Lower leg skin (tissue), 4 donors: ENCODE measurements around the gene CRK. TPM values are rescaled to one million over a fixed set of nuclear protein-coding genes. Genes with fewer than 3 reads are reported as not detected.
A peak's percentile ranks its signal among the peaks of the same experiment; 100 is the strongest.

Source experiments
- DNase-seq, 2 donors: peaks; one replicate each; pipeline ENCODE4 v3.0.0-alpha.2; 2019; ENCODE audit warnings: low spot score in 2 of 2
- H3K4me3 ChIP-seq: fragments of 200-600 bp; sonication (generic); 2 replicates; pipeline ENCODE4 v1.5.1; 2017; ENCODE audit warnings: mild to moderate bottlenecking, low read depth; ENCODE audit not compliant: poor library complexity, severe bottlenecking
- POLR2A ChIP-seq, 2 donors: fragments of 450-650 bp; IDR thresholded peaks; one replicate each; pipeline ENCODE4 v1.6.1; 2016 to 2017; ENCODE audit warnings: antibody characterized with exemption in 2 of 2, mild to moderate bottlenecking in 1 of 2, moderate library complexity in 1 of 2
- WGBS, 2 donors: methylation state at CpG; one replicate each; pipeline ENCODE4 v1.1.5; 2018; 5-methylcytosine and 5-hydroxymethylcytosine counted together
- intact Hi-C: fragments of 100-400 bp; cut with DNase I; formaldehyde crosslinking; loops from one replicate; pipeline ENCODE4 v1.15.0; 2023; ENCODE audit warnings: low total_unique reads
- total RNA-seq, 4 donors: library from RNA; depleted of rRNA; stranded (reverse); fragments of >200 nt; gene quantifications; one replicate each; pipeline ENCODE4 v1.1.0, GENCODE V29; 2016
- TF ChIP-seq, protein P1 (sequence below), 3 donors: fragments of 450-650 bp; IDR thresholded peaks; one replicate each; pipeline ENCODE4 v1.5.1; 2016; ENCODE audit warnings: antibody characterized with exemption in 3 of 3, mild to moderate bottlenecking in 3 of 3, moderate library complexity in 2 of 3

The CRK gene
- total RNA-seq, 4 donors from 2014 or later: 48.2 to 70.0 (median 50.7) TPM

DNA sequence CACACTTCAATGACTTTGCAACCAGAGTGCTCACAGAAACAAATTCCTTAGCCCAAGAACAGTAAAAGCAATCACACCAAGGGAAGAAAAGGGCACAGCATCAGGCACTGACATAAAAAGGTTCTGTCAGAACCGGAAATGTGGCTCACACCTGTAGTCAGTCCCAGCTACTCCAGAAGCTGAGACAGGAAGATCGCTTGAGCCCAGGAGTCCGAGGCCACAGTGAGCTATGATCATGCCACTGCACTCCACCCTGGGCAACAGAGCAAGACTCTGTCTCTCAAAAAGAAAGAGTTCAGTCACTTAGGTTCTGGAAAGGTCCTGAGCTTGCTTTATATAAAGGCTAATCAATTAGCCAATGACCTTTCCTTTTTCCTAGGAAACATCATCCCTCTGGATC, 78.7 kb downstream of the CRK start:
- 46 to 63% methylated on average over 3 of the region's 3 CpGs for WGBS, 2 donors
- peak in 1 of 2 donors; percentile 62 for DNase-seq
- H3K4me3 ChIP-seq: no peak overlapping the region
- intact Hi-C loops: no loop called here
- TF ChIP-seq POLR2A (IDR thresholded peaks at IDR 0.05): no peak
- TF ChIP-seq, protein P1, sequence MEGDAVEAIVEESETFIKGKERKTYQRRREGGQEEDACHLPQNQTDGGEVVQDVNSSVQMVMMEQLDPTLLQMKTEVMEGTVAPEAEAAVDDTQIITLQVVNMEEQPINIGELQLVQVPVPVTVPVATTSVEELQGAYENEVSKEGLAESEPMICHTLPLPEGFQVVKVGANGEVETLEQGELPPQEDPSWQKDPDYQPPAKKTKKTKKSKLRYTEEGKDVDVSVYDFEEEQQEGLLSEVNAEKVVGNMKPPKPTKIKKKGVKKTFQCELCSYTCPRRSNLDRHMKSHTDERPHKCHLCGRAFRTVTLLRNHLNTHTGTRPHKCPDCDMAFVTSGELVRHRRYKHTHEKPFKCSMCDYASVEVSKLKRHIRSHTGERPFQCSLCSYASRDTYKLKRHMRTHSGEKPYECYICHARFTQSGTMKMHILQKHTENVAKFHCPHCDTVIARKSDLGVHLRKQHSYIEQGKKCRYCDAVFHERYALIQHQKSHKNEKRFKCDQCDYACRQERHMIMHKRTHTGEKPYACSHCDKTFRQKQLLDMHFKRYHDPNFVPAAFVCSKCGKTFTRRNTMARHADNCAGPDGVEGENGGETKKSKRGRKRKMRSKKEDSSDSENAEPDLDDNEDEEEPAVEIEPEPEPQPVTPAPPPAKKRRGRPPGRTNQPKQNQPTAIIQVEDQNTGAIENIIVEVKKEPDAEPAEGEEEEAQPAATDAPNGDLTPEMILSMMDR (IDR thresholded peaks at IDR 0.05): no peak

DNA sequence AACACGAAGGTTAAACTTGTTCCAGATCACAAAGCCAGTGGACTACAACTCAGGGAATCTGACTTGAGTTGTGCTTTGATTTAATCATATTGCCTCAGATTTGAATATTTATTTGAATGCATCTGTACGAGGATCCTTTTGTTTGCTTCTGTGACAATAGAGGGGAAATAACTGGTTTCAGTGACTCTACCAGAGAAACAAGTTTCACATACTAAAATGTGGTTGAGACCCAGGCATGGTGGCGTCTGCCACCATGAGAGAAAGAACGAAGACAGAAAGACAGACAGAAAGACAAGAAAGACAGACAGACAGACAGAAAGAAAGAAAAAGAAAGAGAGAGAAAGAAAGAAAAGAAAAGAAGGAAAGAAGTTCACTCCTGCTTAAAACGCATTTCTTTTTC, 80.0 kb downstream of the CRK start:
- WGBS, 2 donors: 34 to 47% methylated on average over 5 of the region's 5 CpGs
- intact Hi-C loops: no loop called here
- DNase-seq: no peak

DNA sequence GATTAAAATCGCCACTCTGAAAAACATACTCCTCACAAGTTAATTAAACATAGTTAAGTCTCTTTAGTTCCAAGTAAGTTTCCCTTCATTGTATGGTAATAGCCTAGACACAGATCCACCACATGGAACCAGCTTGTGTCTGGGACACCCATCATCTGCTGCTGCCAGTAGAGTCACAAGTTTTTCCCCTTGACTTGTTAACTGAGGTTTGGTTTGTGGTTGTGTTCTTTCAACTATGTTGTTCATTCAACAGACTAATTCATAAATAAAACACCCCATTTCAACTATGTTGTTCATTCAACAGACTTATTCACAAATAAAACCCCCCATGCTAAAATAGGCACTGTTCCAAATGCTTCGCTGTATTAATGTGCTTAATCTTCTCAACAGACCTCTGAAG, 80.4 kb downstream of the CRK start:
- WGBS, 2 donors: 19 to 32% methylated on average over 2 of the region's 2 CpGs
- DNase-seq: no peak
- H3K4me3 ChIP-seq: no peak overlapping the region
- TF ChIP-seq, protein P1 (IDR thresholded peaks at IDR 0.05): no peak
- no peak for TF ChIP-seq POLR2A (IDR thresholded peaks at IDR 0.05)
- intact Hi-C loops: no loop called here

More for the DNA sequence above, 80.0 kb downstream of the CRK start:
- TF ChIP-seq, protein P1 (IDR thresholded peaks at IDR 0.05): no peak
- no peak for TF ChIP-seq POLR2A (IDR thresholded peaks at IDR 0.05)
- H3K4me3 ChIP-seq: no peak overlapping the region

DNA sequence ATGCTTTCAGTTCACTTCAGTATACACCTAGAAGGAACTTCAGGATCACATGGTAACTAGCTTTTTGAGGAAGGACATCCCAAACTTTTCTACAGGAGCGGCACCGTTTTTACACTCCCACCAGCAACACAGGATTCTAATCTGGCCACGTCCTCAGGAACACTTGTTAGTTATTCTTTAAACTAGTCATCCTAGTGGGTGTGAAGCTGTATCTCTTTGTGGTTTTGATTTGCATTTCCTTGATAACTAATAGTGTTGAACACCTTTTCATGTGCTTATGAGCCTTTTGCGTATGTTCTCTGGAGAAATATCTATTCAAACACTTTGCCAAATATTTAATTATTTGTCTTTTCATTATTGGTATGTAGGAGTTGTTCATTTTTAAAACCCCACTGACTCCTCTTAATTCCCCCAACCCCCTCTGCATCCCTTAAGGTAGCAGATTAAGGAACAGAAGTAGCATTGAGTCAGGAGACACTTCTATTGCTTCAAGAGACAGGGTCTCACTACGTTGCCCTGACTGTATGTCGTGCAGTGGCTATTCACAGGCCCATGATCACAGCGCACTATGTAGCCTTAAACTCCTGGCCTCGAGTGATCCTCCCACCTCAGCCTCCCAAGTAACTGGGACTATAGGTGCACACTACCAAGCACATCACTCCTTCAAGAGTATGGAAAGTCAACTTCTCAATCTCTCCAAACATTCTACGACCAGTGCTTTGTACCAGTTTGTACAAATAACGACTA, 81.4 kb downstream of the CRK start:
- TF ChIP-seq POLR2A (IDR thresholded peaks at IDR 0.05): no peak
- TF ChIP-seq, protein P1 (IDR thresholded peaks at IDR 0.05): no peak
- 63 to 72% methylated on average over 10 of the region's 10 CpGs for WGBS, 2 donors
- intact Hi-C loops: no loop called here
- H3K4me3 ChIP-seq: no peak overlapping the region
- DNase-seq: peak in 1 of 2 donors; percentile 23

DNA sequence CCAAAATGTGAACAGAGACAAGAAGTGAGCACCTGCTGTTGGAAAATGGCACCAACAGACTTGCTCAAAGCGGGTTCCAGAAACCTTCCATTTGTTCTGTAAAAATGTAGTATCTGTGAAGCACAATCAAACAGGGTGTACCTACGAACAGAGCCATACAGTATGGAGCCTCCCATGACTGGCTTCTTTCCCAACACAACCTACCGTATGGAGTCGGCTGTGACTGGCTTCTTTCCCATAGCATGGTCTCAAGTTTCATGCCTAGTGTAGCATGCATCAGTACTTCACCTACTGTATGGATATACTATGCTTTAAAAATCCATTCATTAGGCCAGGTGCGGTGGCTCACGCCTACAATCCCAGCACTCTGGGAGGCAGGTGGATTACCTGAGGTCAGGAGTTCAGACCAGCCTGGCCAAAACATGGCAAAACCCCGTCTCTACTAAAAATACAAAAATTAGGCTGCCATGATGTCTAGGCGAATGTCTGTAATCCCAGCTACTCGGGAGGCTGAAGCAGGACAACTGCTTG, 82.3 kb downstream of the CRK start:
- intact Hi-C loops: no loop called here
- TF ChIP-seq, protein P1 (IDR thresholded peaks at IDR 0.05): no peak
- no peak for TF ChIP-seq POLR2A (IDR thresholded peaks at IDR 0.05)
- no peak overlapping the region for H3K4me3 ChIP-seq
- DNase-seq: no peak
- 63 to 71% methylated on average over 9 of the region's 9 CpGs for WGBS, 2 donors
